Adrenal gland (tissue), 12 donors: ENCODE results near the gene FBXL15. TPM values are rescaled to one million over a fixed set of nuclear protein-coding genes. Genes with fewer than 3 reads are reported as not detected.

Source experiments
- DNase-seq, 7 donors: peaks; one replicate each; pipeline ENCODE4 v3.0.0-alpha.2; 2019 to 2020
- H3K27ac ChIP-seq, 5 donors: fragments of 200-600 bp; sonication (generic) in 4 of 5; 1 replicate in 3 of 5; 2 replicates in 2 of 5; pipeline versions ENCODE4 v1.5.1 to v1.8.0; 2016 to 2020; ENCODE audit warnings: mild to moderate bottlenecking in 1 of 5
- H3K27me3 ChIP-seq: fragments of 200-600 bp; 2 replicates; pipeline ENCODE4 v1.8.0; 2021
- H3K36me3 ChIP-seq, 2 donors: fragments of 200-600 bp; replicated peaks in 1 of 2; 1 replicate in 1 of 2; 2 replicates in 1 of 2; pipeline versions ENCODE4 v1.5.1 to v1.8.0; 2018 to 2022
- H3K4me1 ChIP-seq, 2 donors: fragments of 200-600 bp; replicated peaks in 1 of 2; 1 replicate in 1 of 2; 2 replicates in 1 of 2; pipeline versions ENCODE4 v1.5.1 to v1.8.0; 2018 to 2021
- H3K4me3 ChIP-seq, 4 donors: fragments of 200-600 bp; sonication (generic) in 3 of 4; one replicate each; pipeline ENCODE4 v1.5.1; 2016 to 2018
- H3K9me3 ChIP-seq, 3 donors: fragments of 200-600 bp; sonication (generic) in 1 of 3; replicated peaks in 1 of 3; 1 replicate in 2 of 3; 2 replicates in 1 of 3; pipeline versions ENCODE4 v1.5.1 to v1.8.0; 2016 to 2021
- CTCF ChIP-seq, 6 experiments: fragments of 450-650 bp in 4 of 6; fragments of 200-600 bp in 2 of 6; sonication (generic) in 1 of 6; IDR thresholded peaks; 1 replicate in 5 of 6; 2 replicates in 1 of 6; pipeline versions ENCODE4 v1.5.1 to v1.8.0; 2016 to 2021; ENCODE audit warnings: antibody characterized with exemption in 6 of 6, mild to moderate bottlenecking in 2 of 6, moderate library complexity in 1 of 6
- POLR2A ChIP-seq, 2 donors: fragments of 450-650 bp; IDR thresholded peaks; one replicate each; pipeline ENCODE4 v1.6.1; 2017; ENCODE audit warnings: antibody characterized with exemption in 2 of 2, mild to moderate bottlenecking in 2 of 2, moderate library complexity in 1 of 2
- WGBS, 4 donors: extraction: QIAGEN DNeasy Blood & Tissue Kit in 2 of 4; methylation state at CpG; one replicate each; pipeline versions ENCODE4 v1.1.5 to v1.1.7; 2013 to 2017; 5-methylcytosine and 5-hydroxymethylcytosine counted together
- intact Hi-C, 2 donors: fragments of 100-400 bp; cut with DNase I; formaldehyde crosslinking; loops; one replicate each; pipeline versions ENCODE4 v1.14.1 to v1.15.0; 2022 to 2023
- polyA plus RNA-seq, 3 donors: library from polyadenylated mRNA; stranded (reverse); fragments of 200-250 nt in 2 of 3; fragments of 350-450 nt in 1 of 3; fragmentation: Illumina TruSeq in 1 of 3; extraction: RNeasy Lipid Tissue Mini Kit (QIAGEN cat#74804) in 1 of 3; gene quantifications; one replicate each; pipeline ENCODE4 v1.2.3, GENCODE V29; 2013 to 2014
- total RNA-seq, 9 donors: library from RNA; depleted of rRNA in 4 of 9; stranded (reverse); fragments of >200 nt in 4 of 9; fragments of 120-200 nt in 1 of 9; fragmentation: NEBNext Ultra II Directional in 1 of 9; extraction: Animal tissue kit (Norgen Biotek cat#: 25700) in 1 of 9; gene quantifications; one replicate each; pipeline versions ENCODE4 v1.1.0 to v1.2.4, GENCODE V29; 2013 to 2023
- donor health status: healthy with polysubstance abuse.
- donor health status: Bipolar disorder and iron deficiency.
- donor health status: DM: yes; HTN: yes; CAD: no.
- donor health status: DM: no; HTN: no; CAD: no.
- donor health status: DM: no; HTN: no; CAD: no.
- donor health status: DM: yes; HTN: yes; CAD: no.

FBXL15 gene
- total and polyA plus RNA-seq, 12 donors = 2.1 to 61.9 (median 28.7) TPM

GRCh38 chr10:102375867-102376266, 44.8 kb upstream of the FBXL15 start:
- H3K27ac ChIP-seq = no peak overlapping the region
- H3K36me3 ChIP-seq = peaks cover 0 to 92% of the 10 kb centered on the region in 2 donors
- H3K27me3 ChIP-seq = no peaks in the 10 kb centered on the region
- no peaks in the 10 kb centered on the region for H3K9me3 ChIP-seq
- no peaks in the 10 kb centered on the region for H3K4me1 ChIP-seq
- no peak for TF ChIP-seq CTCF (IDR thresholded peaks at IDR 0.05)
- TF ChIP-seq POLR2A (IDR thresholded peaks at IDR 0.05) = no peak
- intact Hi-C loops = no loop called here
- no peak for DNase-seq
- H3K4me3 ChIP-seq = no peak overlapping the region
- 69 to 100% (median 91%) methylated on average over 2 of the region's 2 CpGs for WGBS, 4 donors

GRCh38 chr10:102376901-102377300, 43.7 kb upstream of the FBXL15 start:
- DNase-seq = no peak
- TF ChIP-seq POLR2A (IDR thresholded peaks at IDR 0.05) (no peak), CTCF (IDR thresholded peaks at IDR 0.05) (no peak)
- Histone ChIP-seq H3K27ac (no peak overlapping the region), H3K4me3 (no peak overlapping the region), H3K27me3 (no peaks in the 10 kb centered on the region), H3K9me3 (no peaks in the 10 kb centered on the region), H3K4me1 (no peaks in the 10 kb centered on the region), H3K36me3 (peaks cover 0 to 91% of the 10 kb centered on the region in 2 donors)
- WGBS, 4 donors = 92 to 96% (median 94%) methylated on average over 12 of the region's 12 CpGs
- intact Hi-C loops = no loop called here

- Histone ChIP-seq H3K4me1 (no peaks in the 10 kb centered on the region), H3K4me3 (no peak overlapping the region), H3K9me3 (no peaks in the 10 kb centered on the region), H3K36me3 (peaks cover 0 to 83% of the 10 kb centered on the region in 2 donors), H3K27me3 (no peaks in the 10 kb centered on the region), H3K27ac (no peak overlapping the region)
- intact Hi-C loops = no loop called here
- no peak for TF ChIP-seq POLR2A (IDR thresholded peaks at IDR 0.05)
- no peak for TF ChIP-seq CTCF (IDR thresholded peaks at IDR 0.05)
- DNase-seq = no peak
- WGBS, 4 donors = 97 to 100% (median 98%) methylated on average over 1 to 6 of the region's 6 CpGs
Measured at GRCh38 chr10:102379383-102379782, 41.3 kb upstream of the FBXL15 start.

- intact Hi-C loops = no loop called here
- 80 to 100% (median 89%) methylated on average over 1 to 9 of the region's 9 CpGs for WGBS, 4 donors
- Histone ChIP-seq H3K4me3 (no peak overlapping the region), H3K9me3 (no peaks in the 10 kb centered on the region), H3K27ac (no peak overlapping the region), H3K27me3 (no peaks in the 10 kb centered on the region), H3K36me3 (peaks cover 0 to 57% of the 10 kb centered on the region in 2 donors), H3K4me1 (peaks cover 0 to 8% of the 10 kb centered on the region in 2 donors)
- no peak for DNase-seq
- no peak for TF ChIP-seq POLR2A (IDR thresholded peaks at IDR 0.05)
- TF ChIP-seq CTCF (IDR thresholded peaks at IDR 0.05) = no peak
Measured at GRCh38 chr10:102381983-102382382, 38.7 kb upstream of the FBXL15 start.
